Measurements from ENCODE around the gene ARFRP1.

- TF ChIP-seq TAF1 (IDR thresholded peaks at IDR 0.05; ENCODE audit: borderline replicate concordance, low read depth, low read length), result no peak
- no peak for TF ChIP-seq POLR2AphosphoS5 (IDR thresholded peaks at IDR 0.05; ENCODE audit: low read depth, low read length)
Observed at GRCh38 chr20:63688228-63689045, 19.3 kb downstream of the ARFRP1 start.

Data from GM12892 (cell line).